Adrenal gland (tissue), 5 donors: Measurements from ENCODE around the gene IGF2BP2.

ENCODE experiments used
- POLR2A ChIP-seq, 2 donors: fragments of 450-650 bp; IDR thresholded peaks; one replicate each; pipeline ENCODE4 v1.6.1; 2017; ENCODE audit warnings: antibody characterized with exemption in 2 of 2, mild to moderate bottlenecking in 2 of 2, moderate library complexity in 1 of 2
- TF ChIP-seq, protein P1 (sequence below), 6 experiments: fragments of 450-650 bp in 4 of 6; fragments of 200-600 bp in 2 of 6; sonication (generic) in 1 of 6; IDR thresholded peaks; 1 replicate in 5 of 6; 2 replicates in 1 of 6; pipeline versions ENCODE4 v1.5.1 to v1.8.0; 2016 to 2021; ENCODE audit warnings: antibody characterized with exemption in 6 of 6, mild to moderate bottlenecking in 2 of 6, moderate library complexity in 1 of 6
- donor health status: DM: no; HTN: no; CAD: no.

DNA sequence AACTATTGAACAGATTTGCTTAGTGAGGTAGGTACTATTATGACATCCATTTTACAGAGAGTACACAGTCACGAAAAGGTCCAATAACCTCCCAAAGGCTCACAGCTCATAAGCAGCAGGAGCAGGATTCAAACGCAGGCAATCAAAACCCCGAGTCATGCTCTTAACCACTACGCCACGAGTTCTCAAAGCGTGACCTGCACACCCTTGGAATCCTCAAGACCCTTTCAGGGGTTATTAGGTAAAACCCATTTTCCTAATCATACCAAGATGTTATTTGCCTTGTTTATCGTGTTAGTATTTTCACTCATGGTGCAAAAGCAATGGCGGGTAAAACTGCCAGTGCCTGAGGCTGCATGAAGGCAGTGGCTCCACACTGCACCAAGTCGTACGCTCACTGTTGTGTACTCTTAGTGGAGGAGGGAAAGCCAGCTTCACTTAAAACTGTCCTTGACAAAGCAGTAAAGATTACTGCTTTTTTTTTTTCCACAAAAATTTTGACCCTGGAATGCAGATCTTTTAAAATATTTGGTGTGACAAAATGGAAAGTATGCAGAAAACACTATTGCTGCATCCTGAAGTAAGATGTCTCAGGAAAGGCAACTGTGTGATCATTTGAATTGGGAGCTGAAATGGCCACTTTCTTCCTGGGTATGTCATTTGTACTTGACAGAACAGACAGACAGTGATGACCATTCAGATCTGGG lies 96.1 kb downstream of the IGF2BP2 start:
- TF ChIP-seq, protein P1, sequence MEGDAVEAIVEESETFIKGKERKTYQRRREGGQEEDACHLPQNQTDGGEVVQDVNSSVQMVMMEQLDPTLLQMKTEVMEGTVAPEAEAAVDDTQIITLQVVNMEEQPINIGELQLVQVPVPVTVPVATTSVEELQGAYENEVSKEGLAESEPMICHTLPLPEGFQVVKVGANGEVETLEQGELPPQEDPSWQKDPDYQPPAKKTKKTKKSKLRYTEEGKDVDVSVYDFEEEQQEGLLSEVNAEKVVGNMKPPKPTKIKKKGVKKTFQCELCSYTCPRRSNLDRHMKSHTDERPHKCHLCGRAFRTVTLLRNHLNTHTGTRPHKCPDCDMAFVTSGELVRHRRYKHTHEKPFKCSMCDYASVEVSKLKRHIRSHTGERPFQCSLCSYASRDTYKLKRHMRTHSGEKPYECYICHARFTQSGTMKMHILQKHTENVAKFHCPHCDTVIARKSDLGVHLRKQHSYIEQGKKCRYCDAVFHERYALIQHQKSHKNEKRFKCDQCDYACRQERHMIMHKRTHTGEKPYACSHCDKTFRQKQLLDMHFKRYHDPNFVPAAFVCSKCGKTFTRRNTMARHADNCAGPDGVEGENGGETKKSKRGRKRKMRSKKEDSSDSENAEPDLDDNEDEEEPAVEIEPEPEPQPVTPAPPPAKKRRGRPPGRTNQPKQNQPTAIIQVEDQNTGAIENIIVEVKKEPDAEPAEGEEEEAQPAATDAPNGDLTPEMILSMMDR (IDR thresholded peaks at IDR 0.05): no peak
- TF ChIP-seq POLR2A (IDR thresholded peaks at IDR 0.05): no peak
